Measurements from ENCODE around the gene MX1. TPM values are rescaled to one million over a fixed set of nuclear protein-coding genes. Genes with fewer than 3 reads are reported as not detected.
A peak's percentile ranks its signal among the peaks of the same experiment; 100 is the strongest.

Gene MX1
- total RNA-seq, 2 experiments from 2014 or later = 23.9 to 24.7 TPM

DNA sequence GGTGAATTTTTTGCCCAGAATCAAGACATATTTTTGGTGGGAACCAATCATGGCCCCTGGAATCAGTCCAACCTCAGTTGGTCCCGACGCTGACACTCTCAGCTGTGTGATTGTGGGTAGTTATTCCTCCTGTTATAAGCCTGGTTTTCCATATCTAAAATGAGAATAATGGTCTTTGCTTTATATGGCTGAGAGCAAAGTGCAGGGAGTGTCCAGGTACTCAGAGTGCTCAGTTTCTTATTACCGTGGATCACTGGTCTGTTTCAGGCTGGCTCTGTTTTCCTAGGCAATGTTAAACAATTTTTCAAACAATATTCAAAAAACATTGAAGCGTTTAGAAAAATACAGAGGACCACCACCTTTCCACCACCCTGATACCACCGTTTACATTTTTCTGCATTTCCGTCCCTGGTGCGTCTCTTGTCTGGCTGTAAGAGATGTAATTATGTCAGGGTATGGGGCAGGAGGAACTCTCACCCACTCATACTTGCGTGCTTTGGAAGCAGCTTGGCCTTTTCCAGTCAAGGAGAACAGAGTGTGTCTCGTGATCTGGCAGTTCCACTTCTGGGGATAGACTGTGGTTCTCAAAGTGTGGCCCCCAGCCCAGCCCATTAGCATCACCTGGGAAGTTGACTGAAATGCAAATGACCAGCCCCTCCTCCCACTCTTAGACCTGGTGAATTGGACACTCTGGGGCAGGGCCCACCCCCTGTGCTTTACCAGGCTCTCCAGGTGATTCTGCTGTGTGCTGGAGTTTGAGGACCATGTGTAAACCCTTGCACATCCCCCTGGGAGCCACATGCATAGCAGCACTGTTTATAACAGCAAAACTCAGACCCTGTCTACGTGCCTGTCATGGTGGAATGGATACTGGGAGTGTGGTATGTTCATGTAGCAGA lies 6.8 kb downstream of the MX1 start:
- Histone ChIP-seq H3K9me2 (ENCODE audit: insufficient read depth, low read length) (no peaks in the 10 kb centered on the region), H3K9me3 (ENCODE audit: low read length) (peaks cover 20% of the 10 kb centered on the region; the same call in 1 of the 2 replicates), H3K4me3 (ENCODE audit: low read depth, low read length, poor library complexity, severe bottlenecking) (no peak overlapping the region), H4K20me1 (ENCODE audit: insufficient read depth, low read length) (no peaks in the 10 kb centered on the region), H3K27ac (ENCODE audit: low read depth, low read length, poor library complexity, severe bottlenecking) (peak overlapping the region; percentile 46), H3K4me1 (ENCODE audit: insufficient read depth, low read length, poor library complexity, severe bottlenecking) (peaks cover 42% of the 10 kb centered on the region), H3K79me2 (ENCODE audit: insufficient read depth, low read depth, low read length) (no peaks in the 10 kb centered on the region), H2AFZ (ENCODE audit: low read length) (no peak overlapping the region), H3K4me2 (ENCODE audit: low read length) (peak overlapping the region; percentile 55; the same call in 1 of the 2 replicates), H3K36me3 (ENCODE audit: insufficient read depth, low read length) (peaks cover 37% of the 10 kb centered on the region)
- intact Hi-C loops (cut with micrococcal nuclease; ENCODE audit: unreplicated experiment) = no loop called here
- TF ChIP-seq CTCF (conservative IDR thresholded peaks at IDR 0.05; ENCODE audit: low read length) (no peak), EZH2phosphoT487 (IDR thresholded peaks at IDR 0.05; ENCODE audit: borderline replicate concordance, low read depth, low read length) (no peak)
- no TSS peak for BruUV-seq (replicated peaks)
- no peak for DNase-seq (ENCODE audit: low spot score)
- ChIA-PET POLR2A (interaction anchor here (0.9 to 1.5 kb wide), 5 partner anchors 11 to 60 kb away, joined by 3 to 4 read pairs (median 3); no protein-coding TSS in a partner anchor), CTCF (ENCODE audit: unreplicated experiment) (interaction anchor here (0.8 kb wide), 1 partner anchor 113 kb away, joined by 8 read pairs; no protein-coding TSS in a partner anchor)

- ChIA-PET POLR2A (no interaction called here), CTCF (ENCODE audit: unreplicated experiment) (no interaction called here)
- peaks cover 37% of the 10 kb centered on the region for H3K36me3 ChIP-seq (ENCODE audit: insufficient read depth, low read length)
- no peaks in the 10 kb centered on the region for H3K79me2 ChIP-seq (ENCODE audit: insufficient read depth, low read depth, low read length)
- H4K20me1 ChIP-seq (ENCODE audit: insufficient read depth, low read length) = no peaks in the 10 kb centered on the region
- H3K9me2 ChIP-seq (ENCODE audit: insufficient read depth, low read length) = no peaks in the 10 kb centered on the region
- H2AFZ ChIP-seq (ENCODE audit: low read length) = no peak overlapping the region
- DNase-seq (ENCODE audit: low spot score) = no peak
- no peak overlapping the region for H3K4me3 ChIP-seq (ENCODE audit: low read depth, low read length, poor library complexity, severe bottlenecking)
- no peak for TF ChIP-seq EZH2phosphoT487 (IDR thresholded peaks at IDR 0.05; ENCODE audit: borderline replicate concordance, low read depth, low read length)
- no peak for TF ChIP-seq CTCF (conservative IDR thresholded peaks at IDR 0.05; ENCODE audit: low read length)
- no peak overlapping the region for H3K27ac ChIP-seq (ENCODE audit: low read depth, low read length, poor library complexity, severe bottlenecking)
- H3K4me1 ChIP-seq (ENCODE audit: insufficient read depth, low read length, poor library complexity, severe bottlenecking) = peaks cover 35% of the 10 kb centered on the region
- no TSS peak for BruUV-seq (replicated peaks)
- no peak overlapping the region for H3K4me2 ChIP-seq (ENCODE audit: low read length)
- intact Hi-C loops (cut with micrococcal nuclease; ENCODE audit: unreplicated experiment) = no loop called here
- H3K9me3 ChIP-seq (ENCODE audit: low read length) = peaks cover 20% of the 10 kb centered on the region; the same call in 1 of the 2 replicates
Observed at GRCh38 chr21:41433566-41433965, 7.5 kb downstream of the MX1 start.

GRCh38 chr21:41435706-41436105 lies 9.7 kb downstream of the MX1 start:
- no peak for DNase-seq (ENCODE audit: low spot score)
- no peaks in the 10 kb centered on the region for H3K9me2 ChIP-seq (ENCODE audit: insufficient read depth, low read length)
- H3K4me2 ChIP-seq (ENCODE audit: low read length) = no peak overlapping the region
- H3K4me3 ChIP-seq (ENCODE audit: low read depth, low read length, poor library complexity, severe bottlenecking) = no peak overlapping the region
- CTCF ChIA-PET (ENCODE audit: unreplicated experiment) = no interaction called here
- intact Hi-C loops (cut with micrococcal nuclease; ENCODE audit: unreplicated experiment) = no loop called here
- H2AFZ ChIP-seq (ENCODE audit: low read length) = no peak overlapping the region
- peaks cover 20% of the 10 kb centered on the region; the same call in 1 of the 2 replicates for H3K9me3 ChIP-seq (ENCODE audit: low read length)
- no TSS peak for BruUV-seq (replicated peaks)
- no peaks in the 10 kb centered on the region for H4K20me1 ChIP-seq (ENCODE audit: insufficient read depth, low read length)
- H3K4me1 ChIP-seq (ENCODE audit: insufficient read depth, low read length, poor library complexity, severe bottlenecking) = peaks cover 25% of the 10 kb centered on the region
- H3K79me2 ChIP-seq (ENCODE audit: insufficient read depth, low read depth, low read length) = no peaks in the 10 kb centered on the region
- peaks cover 37% of the 10 kb centered on the region for H3K36me3 ChIP-seq (ENCODE audit: insufficient read depth, low read length)
- POLR2A ChIA-PET = no interaction called here
- TF ChIP-seq EZH2phosphoT487 (IDR thresholded peaks at IDR 0.05; ENCODE audit: borderline replicate concordance, low read depth, low read length) = no peak
- no peak for TF ChIP-seq CTCF (conservative IDR thresholded peaks at IDR 0.05; ENCODE audit: low read length)
- no peak overlapping the region for H3K27ac ChIP-seq (ENCODE audit: low read depth, low read length, poor library complexity, severe bottlenecking)

All from OCI-LY7 (cell line).